Fibroblast of lung (primary cell): Measurements from ENCODE around the gene PCDHGA4.

Source experiments
- CTCF ChIP-seq, 2 donors: IDR thresholded peaks in 1 of 2; conservative IDR thresholded peaks in 1 of 2; 1 replicate in 1 of 2; 2 replicates in 1 of 2; pipeline ENCODE4 v1.5.1; 2011 to 2012; ENCODE audit warnings: low read length in 2 of 2, control low read depth in 1 of 2, inconsistent platforms in 1 of 2, low read depth in 1 of 2, mild to moderate bottlenecking in 1 of 2
- EZH2 ChIP-seq: IDR thresholded peaks from 2 replicates; pipeline ENCODE4 v1.5.1; 2012; ENCODE audit warnings: low read length, control low read depth, mild to moderate bottlenecking; ENCODE audit errors: missing control alignments

- TF ChIP-seq CTCF (conservative IDR thresholded peaks at IDR 0.05 in 1 of 2, IDR thresholded peaks at IDR 0.05 in 1 of 2; ENCODE audit: low read depth in 1 of 2, low read length in 2 of 2): no peak
- no peak for TF ChIP-seq EZH2
These were observed 48.2 kb upstream of the PCDHGA4 start for GRCh38 chr5:141306630-141307029.
